Measurements from ENCODE around the gene TPST2.

TPST2 gene

GRCh38 chr22:26565181-26565580 is 24.8 kb downstream of the TPST2 start:
- TF ChIP-seq, protein P1, sequence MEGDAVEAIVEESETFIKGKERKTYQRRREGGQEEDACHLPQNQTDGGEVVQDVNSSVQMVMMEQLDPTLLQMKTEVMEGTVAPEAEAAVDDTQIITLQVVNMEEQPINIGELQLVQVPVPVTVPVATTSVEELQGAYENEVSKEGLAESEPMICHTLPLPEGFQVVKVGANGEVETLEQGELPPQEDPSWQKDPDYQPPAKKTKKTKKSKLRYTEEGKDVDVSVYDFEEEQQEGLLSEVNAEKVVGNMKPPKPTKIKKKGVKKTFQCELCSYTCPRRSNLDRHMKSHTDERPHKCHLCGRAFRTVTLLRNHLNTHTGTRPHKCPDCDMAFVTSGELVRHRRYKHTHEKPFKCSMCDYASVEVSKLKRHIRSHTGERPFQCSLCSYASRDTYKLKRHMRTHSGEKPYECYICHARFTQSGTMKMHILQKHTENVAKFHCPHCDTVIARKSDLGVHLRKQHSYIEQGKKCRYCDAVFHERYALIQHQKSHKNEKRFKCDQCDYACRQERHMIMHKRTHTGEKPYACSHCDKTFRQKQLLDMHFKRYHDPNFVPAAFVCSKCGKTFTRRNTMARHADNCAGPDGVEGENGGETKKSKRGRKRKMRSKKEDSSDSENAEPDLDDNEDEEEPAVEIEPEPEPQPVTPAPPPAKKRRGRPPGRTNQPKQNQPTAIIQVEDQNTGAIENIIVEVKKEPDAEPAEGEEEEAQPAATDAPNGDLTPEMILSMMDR (IDR thresholded peaks at IDR 0.05; ENCODE audit: low read depth, low read length) = no peak
- no peak for DNase-seq (ENCODE audit: extremely low read depth, low read depth)

GRCh38 chr22:26564672-26565071 is 25.3 kb downstream of the TPST2 start:
- no peak for DNase-seq (ENCODE audit: extremely low read depth, low read depth)
- TF ChIP-seq, protein P1 (IDR thresholded peaks at IDR 0.05; ENCODE audit: low read depth, low read length) = no peak

DNA sequence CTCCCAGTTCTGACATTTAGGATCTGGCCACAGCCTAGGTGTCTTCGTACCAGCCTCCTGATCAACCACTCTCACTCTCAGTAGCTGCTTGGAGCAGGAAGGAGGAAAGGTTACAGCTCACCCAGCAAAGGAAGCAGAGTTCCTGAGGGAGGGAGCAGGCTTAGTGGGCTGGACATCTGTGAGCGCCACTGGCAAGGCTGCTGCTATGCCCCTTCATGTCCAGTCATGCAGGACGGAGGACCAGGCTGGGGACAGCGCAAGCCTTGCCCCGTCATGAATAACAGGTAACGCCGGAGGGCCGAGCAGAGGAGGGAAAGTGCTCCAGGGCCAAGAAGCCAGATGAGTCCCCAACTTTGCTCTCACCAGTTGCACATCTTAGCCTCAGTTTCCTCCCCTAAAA is 25.8 kb downstream of the TPST2 start:
- DNase-seq (ENCODE audit: extremely low read depth, low read depth) = no peak
- TF ChIP-seq, protein P1 (IDR thresholded peaks at IDR 0.05; ENCODE audit: low read depth, low read length) = no peak

- TF ChIP-seq, protein P1 (IDR thresholded peaks at IDR 0.05; ENCODE audit: low read depth, low read length) = no peak
- no peak for DNase-seq (ENCODE audit: extremely low read depth, low read depth)
These were observed 26.9 kb downstream of the TPST2 start for GRCh38 chr22:26563022-26563421.

DNA sequence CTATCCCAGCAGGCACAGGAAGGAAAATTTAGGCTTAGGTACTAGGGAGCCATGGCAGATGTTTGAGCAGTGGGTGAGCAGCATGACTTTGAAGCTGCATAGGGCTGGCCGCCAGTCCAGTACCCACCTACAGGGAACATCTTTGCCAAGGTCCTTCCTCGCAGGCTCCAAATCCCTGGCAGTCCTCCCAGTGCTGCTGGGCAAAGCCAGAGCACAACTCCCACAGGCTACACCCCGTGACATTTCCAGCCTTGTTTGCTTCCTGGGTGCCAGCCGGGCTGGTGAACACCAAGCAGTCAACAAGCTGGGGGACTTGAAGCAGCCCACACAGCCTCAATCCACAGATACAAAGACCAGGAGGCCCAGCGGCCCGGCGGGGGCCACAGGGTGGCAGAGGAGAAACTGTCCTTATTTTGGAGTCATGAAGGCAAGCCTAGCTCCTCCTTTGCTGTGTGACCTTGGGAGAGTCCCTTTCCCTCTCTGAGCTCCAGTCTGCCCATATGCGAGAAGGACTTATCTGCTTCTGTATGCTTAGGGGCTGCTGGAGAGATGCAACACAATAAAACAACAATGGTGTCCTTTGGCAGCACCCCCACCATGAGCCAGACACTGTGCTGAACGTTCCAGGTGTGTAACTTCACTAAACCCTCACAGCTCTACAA is 28.0 kb downstream of the TPST2 start:
- TF ChIP-seq, protein P1 (IDR thresholded peaks at IDR 0.05; ENCODE audit: low read depth, low read length) = no peak
- no peak for DNase-seq (ENCODE audit: extremely low read depth, low read depth)

DNA sequence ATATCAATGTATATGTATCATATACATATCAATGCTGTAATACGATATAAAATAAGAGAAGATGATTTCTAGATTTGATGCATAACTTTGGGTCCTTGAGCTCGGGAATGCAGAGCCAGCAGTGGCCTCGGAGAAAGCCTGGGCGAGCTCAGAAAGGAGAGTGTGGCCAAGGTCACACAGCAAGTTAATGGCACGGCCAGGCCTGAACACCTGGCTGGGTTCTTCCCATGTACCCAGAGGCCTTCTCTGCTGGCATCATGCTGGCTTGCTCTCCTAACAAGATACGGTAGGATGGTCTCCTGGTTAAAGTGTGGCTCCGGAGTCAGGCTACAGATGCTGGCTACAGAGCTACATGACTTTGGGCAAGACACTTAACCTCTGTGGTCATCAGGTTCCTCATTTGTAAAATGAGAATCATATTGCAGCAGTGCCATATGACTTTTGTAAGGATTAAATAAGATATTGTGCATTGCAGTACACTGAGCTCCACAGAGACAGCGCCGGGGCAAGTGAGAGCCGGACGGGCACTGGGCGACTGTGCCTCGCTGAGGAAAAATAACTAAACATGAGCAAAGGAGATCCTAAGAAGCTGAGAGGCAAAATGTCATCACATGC is 29.9 kb downstream of the TPST2 start:
- no peak for DNase-seq (ENCODE audit: extremely low read depth, low read depth)
- TF ChIP-seq, protein P1 (IDR thresholded peaks at IDR 0.05; ENCODE audit: low read depth, low read length) = no peak

DNA sequence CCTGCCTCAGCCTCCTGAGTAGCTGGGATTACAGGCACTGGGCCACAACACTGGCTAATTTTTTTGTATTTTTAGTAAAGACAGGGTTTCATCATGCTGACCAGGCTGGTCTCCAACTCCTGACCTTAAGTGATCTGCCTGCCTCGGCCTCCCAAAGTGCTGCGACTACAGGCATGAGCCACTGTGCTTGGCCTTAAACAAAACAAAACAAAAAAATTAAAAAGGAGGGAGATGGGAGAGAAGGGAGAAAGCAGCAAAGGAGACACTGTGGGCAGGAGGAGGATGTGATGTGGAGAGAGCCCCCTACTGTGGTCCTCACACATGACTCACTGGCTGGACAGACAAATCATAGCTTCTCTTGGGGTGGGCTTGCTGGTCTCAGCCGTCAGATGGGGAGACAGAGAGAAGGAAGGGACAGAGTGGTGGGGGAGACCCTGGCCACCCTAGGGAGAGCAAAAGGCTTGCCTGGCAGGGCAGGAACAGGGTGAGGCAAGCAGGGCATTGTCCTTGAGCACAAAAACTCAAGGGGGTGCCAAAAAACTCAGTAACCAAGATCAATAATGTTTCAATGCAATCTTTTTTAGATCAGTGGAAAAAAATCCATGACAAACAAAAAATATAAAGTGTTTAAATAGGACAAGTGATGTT is 31.6 kb downstream of the TPST2 start:
- TF ChIP-seq, protein P1 (IDR thresholded peaks at IDR 0.05; ENCODE audit: low read depth, low read length) = no peak; the same call in 1 of the 2 replicates
- DNase-seq (ENCODE audit: extremely low read depth, low read depth) = no peak
